GM21723 (cell line): ENCODE data around the gene FAM217B.
"Not testable (repeated sequence)": the region's sequence is repeated elsewhere in the genome, so short reads cannot be mapped to it uniquely, and the experiment has no call there.

Experiments used
- ATAC-seq: cut with Tn5 transposase; IDR thresholded peaks from one replicate; pipeline ENCODE4 v1.9.1; 2021; ENCODE audit warnings: mild to moderate bottlenecking, moderate library complexity; ENCODE audit not compliant: unreplicated experiment

Gene FAM217B

GRCh38 chr20:59938221-59938620 lies 2.0 kb upstream of the FAM217B start:
- no peak for ATAC-seq

DNA sequence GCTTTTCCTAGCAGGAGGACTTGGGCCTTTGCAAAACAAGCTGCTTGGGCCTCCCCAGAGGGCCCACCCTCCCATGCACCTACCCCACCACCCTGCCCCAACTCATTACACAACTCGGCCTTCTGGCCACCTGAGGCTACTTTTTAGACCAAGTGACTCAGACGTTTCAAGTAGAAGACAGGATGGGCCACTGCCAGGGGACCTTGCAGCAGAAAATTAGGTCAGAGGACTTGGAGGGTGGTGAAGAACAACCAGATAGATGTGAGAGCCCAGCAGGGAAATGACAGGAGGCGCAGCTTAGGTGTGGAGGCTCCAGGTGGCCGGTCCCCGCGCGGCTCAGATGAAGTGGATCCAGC lies 1.5 kb upstream of the FAM217B start:
- ATAC-seq, result no peak

DNA sequence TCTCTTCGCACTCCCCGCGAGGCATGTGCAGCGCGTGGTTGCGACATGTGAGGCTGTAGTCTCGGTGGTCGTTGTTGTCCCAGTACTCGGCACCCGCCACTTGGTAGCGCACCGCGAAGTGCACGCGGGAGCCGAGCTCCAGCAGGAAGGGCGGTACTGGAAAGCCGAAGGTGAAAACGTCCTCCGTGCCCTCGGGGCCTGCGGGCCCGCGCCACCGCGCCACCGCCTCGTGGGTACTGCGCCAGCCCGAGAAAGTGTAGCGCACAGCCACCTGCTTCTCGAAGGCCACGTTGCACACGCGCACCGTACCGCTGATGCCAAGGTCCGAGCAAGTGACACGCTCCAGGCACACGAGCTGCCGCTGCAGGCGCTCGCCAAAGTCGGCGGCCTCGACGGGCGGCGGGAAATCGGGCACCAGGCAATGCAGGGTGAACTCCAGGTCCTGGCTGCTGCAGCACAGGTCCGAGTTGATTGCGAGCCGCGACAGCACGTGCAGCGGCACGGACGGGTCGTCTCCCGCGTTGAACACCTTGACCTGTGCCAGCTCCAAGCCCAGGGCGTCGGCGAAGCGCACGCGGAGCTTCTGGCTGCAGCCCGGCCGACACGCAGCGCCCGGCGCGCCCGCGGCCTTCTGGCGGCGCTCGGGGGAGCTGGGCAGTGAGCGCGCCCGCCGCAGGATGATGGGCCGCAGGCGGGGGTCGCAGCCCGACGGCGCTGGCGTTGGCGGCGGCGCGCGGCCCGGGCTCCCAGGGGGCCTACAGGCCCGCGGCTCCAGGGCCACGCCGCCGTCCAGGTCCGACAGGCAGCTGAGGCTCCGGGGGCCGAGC lies 924 bp upstream of the FAM217B start:
- peak; percentile 39 for ATAC-seq

DNA sequence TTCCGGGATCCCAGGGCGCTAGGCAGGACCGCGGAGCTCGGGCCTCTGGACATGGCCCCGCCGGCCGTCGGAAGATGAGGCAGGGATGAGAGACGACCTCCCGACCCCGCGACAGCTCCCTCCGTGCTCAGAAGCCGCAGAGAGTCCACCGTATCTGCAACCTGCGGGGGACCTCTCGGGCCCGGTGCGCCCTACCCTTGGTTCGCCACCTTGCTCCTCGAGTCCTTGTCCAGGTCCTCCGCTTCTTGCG lies 385 bp upstream of the FAM217B start:
- ATAC-seq, result peak; percentile 39

DNA sequence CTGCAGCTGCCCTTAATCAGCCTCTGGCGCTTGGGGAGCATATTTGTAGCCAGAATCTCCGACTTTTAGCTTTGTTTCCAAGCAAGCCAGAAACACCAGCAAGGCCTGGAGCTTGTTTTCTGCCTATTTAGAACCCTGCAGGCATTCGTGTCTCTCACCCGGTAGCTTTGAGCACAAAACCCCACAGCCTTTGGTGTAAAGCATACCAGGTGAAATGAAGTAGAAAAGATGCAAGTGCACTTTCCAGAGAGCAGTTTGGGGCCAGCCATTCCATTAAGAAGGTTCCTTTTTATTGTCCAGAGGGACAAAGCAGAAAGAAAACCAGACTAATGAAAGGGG lies 736 bp downstream of the FAM217B start:
- no peak for ATAC-seq

DNA sequence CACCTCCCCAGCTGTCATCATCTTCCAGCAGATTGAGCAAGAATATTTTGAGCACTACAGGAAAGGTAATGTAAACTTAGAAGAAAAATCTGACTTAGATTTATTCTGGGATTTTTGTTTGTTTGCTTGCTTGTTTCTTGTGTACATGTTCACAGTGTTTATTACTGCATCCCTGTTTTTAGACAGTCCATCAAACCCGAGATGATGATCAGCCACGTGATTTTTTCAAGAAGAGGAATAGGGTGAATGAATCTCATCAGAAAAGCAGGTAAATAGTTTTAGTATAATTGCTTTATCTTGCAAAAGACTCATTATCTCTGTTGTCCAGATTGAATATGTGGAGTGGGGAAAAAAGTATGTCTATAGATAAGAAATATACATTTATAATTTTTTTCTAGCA lies 2.1 kb downstream of the FAM217B start:
- ATAC-seq, result no peak

- ATAC-seq, result no peak
Measured at GRCh38 chr20:59944726-59945125, 4.5 kb downstream of the FAM217B start.

GRCh38 chr20:59945175-59945574 lies 5.0 kb downstream of the FAM217B start:
- no peak for ATAC-seq

DNA sequence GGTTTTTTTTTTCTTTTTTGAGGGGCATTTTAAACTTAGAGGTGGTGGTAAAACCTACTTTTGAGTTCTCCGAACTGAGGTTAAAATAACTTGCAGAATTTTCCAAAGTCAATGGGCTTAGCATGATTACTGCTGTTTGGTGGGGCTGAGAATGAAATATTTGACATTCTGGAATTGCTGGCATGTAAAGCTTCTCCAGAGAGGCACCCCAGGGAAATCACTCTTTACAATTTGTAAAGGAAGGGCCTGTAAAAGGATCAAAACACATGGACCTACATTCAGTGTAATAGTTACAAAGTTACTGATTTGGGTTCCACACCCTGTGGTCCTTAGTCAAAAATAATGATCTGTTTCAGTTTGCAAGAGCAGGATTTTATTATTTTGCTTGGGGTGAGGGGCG lies 5.5 kb downstream of the FAM217B start:
- no peak for ATAC-seq

DNA sequence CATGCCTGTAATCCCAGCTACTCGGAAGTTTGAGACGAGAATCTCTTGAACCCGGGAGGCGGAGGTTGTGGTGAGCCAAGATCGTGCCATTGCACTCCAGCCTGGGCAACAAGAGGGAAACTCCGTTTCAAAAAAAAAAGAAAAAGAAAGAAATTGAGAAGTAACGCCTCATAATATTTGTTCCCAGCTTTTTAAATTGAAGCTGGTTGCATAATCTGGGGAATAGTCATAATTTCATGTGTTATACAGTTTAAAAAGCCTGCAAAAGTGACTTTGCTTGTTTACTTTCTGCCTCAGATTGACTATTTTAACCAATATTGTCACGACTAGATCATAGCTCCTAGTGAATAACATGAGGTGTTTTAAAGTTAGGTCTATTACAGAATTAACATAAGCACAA lies 7.2 kb downstream of the FAM217B start:
- no peak for ATAC-seq

- no peak for ATAC-seq
Measured at GRCh38 chr20:59948212-59948611, 8.0 kb downstream of the FAM217B start.

DNA sequence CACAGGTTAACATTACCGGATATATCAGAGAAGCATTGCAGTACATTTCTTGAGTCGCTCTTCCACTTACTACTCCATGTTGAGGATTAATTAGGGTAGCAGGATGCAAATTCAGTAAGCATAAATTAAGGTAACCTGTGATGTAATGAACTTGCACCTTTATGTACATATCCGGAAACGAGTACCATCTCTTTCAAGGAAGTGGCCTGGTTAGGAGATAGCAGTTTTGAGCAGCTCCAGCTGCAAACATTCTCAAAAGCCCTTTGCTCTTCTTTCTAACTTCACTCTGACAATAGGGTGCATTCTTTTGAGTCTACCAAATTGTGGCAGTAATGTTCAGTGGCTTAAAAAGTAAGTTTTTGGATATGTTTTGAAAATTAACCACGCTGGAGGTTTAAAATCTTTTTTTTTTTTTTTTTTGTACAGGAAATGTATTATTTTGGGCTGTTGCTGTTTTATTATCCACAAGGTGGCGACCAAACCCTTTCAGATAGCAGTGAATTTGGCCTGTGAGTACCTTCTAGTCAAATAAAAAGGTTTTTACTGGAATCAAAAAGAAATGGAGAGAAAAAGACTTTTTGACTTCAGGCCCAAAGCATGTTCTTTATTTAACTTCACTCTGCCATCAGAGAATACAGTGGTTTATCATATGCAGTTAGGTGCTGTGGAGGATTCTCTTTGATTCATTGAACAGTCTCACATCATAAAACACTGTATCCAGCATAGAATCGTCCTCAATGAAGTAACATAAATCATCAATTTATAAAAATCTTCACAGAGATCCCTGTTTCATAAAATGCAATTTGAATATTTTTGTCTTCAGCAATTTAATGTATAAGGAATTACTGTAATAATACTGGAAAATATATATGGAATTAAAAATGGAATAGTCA lies 8.9 kb downstream of the FAM217B start:
- ATAC-seq, result peak; percentile 82

DNA sequence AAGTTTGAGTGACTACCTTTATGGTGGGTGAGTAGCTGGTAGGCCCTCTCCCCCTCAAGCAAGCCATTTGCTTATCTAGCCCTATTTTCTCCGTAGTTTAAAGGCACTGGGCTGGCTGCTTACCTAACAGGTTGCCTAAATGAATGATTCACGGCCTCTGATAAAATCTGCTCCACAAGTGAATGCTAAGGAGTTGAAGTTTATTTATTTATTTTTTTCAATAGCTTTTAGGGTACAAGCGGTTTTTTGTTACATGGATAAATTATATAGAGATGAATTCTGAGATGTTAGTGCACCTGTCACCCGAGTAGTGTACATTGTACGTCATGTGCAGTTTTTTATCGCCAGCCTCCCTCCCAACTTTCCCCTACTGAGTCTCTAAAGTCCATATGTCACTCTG lies 9.7 kb downstream of the FAM217B start:
- ATAC-seq, result no peak

DNA sequence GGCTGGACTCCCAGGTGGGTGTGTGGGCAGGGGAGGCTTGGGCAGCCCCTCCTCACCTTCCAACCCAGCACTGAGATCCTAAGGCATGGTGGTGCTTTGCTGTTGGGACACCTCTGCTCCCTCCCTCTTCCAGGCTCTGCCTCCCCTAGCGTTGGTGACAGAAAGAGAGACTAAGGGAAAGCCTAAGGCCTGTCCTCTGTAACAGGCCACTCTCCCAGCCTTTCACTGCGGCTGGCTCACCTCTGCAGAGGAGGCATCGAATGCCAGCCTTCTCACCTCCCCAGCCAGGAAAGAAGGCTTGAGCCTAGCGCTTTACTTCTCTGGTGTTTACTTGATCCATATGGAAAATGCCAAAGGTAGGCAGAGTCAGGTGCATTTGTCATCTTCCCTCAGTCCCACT lies 14.5 kb downstream of the FAM217B start:
- no peak for ATAC-seq

DNA sequence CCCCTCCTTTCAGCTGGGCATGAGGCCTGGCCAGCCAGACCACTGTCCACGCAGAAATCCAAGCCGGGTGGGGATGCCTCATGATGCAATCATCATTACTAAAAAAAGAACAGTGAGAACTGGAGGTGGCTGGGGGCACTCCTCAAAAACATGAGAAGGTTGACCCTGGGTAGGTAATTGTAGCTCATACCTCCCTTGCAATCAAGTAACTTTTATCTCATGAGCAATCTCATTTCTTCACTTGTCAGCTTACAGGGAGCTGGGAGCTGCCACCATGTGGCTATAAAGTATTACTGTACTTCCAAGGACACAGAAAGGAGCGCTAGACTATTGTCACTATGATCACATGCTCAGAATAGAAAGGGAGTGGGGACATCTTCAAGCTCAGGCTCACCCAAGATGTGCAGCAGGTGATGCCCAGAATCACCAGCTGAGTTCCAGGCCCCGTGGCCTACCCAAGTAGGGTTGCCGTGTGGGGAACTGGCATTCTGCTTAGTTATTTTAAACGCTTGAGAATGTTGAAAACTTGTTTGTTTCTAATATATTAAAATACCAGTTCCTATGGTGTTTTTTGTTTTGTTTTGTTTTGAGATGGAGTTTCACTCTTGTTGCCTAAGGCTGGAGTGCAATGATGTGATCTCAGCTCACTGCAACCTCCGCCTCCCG lies 15.1 kb downstream of the FAM217B start:
- ATAC-seq, result peak; percentile 62

GRCh38 chr20:59957568-59957967 lies 17.4 kb downstream of the FAM217B start:
- not testable (repeated sequence) for ATAC-seq

DNA sequence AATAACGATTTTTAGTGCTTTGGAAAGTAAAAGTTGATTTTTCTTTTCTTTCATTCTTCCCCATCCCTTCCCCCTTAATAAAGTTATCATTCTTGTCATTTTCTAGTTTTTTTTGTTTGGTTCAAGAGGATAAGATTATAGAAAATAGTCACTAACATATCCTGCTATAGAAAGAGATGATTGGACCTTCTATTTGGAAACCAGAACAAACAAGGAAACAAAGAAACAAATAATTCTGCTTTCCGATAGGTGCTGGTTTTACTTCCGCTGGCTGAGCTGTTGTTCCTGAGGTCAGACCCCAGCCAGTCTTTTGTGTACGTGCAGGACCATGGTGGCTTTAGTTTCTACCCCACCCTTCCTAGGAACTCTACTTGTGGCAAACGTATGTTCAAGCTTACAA lies 17.9 kb downstream of the FAM217B start, which contains the start of gene CDH26:
CDH26 (plus strand) TSS at position 301 of the 400 bp plus-strand sequence. CDS start 304 bp downstream, outside the sequence.
- no peak for ATAC-seq

DNA sequence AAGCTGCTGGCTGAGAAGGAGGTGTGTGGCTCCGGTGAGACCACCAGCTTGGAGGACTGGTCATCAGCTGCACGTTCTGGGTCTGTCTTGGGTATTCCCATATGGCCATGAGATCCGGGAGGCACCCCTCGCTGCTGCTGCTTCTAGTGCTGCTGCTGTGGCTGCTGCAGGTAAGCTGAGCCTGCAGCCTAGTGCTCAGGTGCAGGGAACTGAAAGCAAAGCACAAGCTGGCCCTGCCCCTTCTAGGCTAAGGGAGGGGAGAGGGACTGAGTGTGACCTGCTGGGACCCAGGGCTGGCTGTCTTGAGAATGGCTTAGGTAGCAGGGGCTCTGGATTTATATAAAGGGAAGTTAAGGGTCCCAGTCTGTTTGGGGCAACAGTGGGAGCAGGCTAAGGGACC lies 18.4 kb downstream of the FAM217B start:
- no peak for ATAC-seq

DNA sequence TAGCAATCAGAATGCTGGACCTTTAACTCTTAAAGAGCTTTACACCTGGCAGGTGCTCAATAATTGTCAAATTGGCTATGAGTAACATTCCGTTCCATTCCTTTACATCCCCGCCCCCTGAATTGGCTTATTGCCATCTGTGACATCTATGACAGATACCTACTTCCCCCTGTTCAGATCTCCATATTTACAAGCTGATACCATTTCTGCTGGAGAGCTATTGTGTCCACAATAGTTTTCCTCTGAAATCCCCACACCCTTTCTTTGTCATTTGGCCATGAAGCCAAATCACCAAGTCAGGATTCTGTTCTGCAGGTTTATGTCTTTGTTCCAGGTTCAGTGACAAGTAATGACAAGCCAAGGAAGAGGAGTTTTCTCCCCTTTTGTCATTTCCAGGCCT lies 21.2 kb downstream of the FAM217B start:
- no peak for ATAC-seq

DNA sequence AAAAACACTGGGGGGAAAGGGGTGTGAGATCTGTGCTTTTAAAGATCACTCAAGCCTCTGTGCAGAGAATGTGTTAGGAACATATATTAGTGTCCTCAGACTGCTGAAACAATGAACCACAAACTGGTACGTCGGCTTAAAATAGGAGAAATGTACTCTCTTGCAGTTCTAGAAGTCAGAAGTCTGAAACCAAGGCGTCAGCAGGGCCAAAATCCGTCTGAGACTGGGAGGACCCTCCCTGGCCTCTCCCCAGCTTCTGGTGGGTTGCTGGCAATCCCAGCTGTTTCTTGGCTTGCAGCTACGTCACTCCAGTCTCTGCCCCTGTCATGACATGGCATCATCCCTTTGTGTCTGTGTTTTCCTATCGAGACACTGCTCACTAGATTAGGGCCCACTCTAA lies 22.0 kb downstream of the FAM217B start:
- ATAC-seq, result no peak

GRCh38 chr20:59966428-59966827 lies 26.2 kb downstream of the FAM217B start:
- ATAC-seq, result no peak

DNA sequence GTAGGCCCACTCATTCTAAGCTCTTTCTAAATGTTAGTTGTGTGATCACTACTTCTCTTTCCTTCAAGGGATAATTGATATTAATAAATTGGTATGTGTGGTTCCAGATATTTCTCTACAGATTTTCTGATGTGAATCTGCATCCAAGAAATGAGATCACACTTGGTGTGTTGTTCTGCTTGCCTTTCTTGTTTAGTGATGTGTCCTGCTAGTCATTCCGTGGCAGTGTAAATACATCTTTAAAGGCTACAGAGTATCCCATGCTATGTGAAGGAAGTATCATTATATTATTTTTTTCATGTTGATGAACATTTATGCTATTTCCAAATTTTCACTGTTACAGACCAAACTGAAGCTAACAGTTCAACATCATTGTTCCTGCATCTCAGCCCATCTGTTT lies 31.2 kb downstream of the FAM217B start:
- ATAC-seq, result no peak
